Immature natural killer cell (primary cell): ENCODE measurements around the gene CES3. TPM values are rescaled to one million over a fixed set of nuclear protein-coding genes. Genes with fewer than 3 reads are reported as not detected.
"Not testable (repeated sequence)": the region's sequence is repeated elsewhere in the genome, so short reads cannot be mapped to it uniquely, and the experiment has no call there.

ENCODE experiments used
- DNase-seq, 3 donors: peaks; one replicate each; pipeline ENCODE4 v3.0.0; 2022; ENCODE audit warnings: mixed read lengths in 1 of 3
- H3K27ac Mint-ChIP-seq, 6 donors: one replicate each; pipeline ENCODE4 v1.8.0; 2020; ENCODE audit warnings: mixed read lengths in 6 of 6, mild to moderate bottlenecking in 5 of 6, inconsistent platforms in 4 of 6, moderate library complexity in 3 of 6
- H3K27me3 Mint-ChIP-seq, 3 donors: one replicate each; pipeline ENCODE4 v1.8.0; 2020 to 2021; ENCODE audit warnings: low read depth in 3 of 3, mild to moderate bottlenecking in 3 of 3, mixed read lengths in 3 of 3, moderate library complexity in 3 of 3, inconsistent platforms in 1 of 3
- H3K36me3 Mint-ChIP-seq, 3 donors: one replicate each; pipeline ENCODE4 v1.8.0; 2020; ENCODE audit warnings: mixed read lengths in 3 of 3, inconsistent platforms in 2 of 3, mild to moderate bottlenecking in 2 of 3
- H3K4me1 Mint-ChIP-seq, 2 donors: one replicate each; pipeline ENCODE4 v1.8.0; 2020; ENCODE audit warnings: inconsistent platforms in 2 of 2, mild to moderate bottlenecking in 2 of 2, mixed read lengths in 2 of 2, moderate library complexity in 1 of 2
- H3K4me3 Mint-ChIP-seq, 5 donors: one replicate each; pipeline ENCODE4 v1.8.0; 2020; ENCODE audit warnings: mild to moderate bottlenecking in 5 of 5, mixed read lengths in 5 of 5, inconsistent platforms in 3 of 5, moderate library complexity in 3 of 5
- H3K9me3 Mint-ChIP-seq, 6 donors: one replicate each; pipeline ENCODE4 v1.8.0; 2020; ENCODE audit warnings: mild to moderate bottlenecking in 6 of 6, mixed read lengths in 6 of 6, inconsistent platforms in 4 of 6, moderate library complexity in 3 of 6
- polyA plus RNA-seq, 3 donors: library from polyadenylated mRNA; unstranded; fragments of 300-500 nt; fragmentation: Illumina TruSeq; gene quantifications; one replicate each; pipeline ENCODE4 v1.2.3, GENCODE V29; 2021

Gene CES3
- polyA plus RNA-seq, 3 donors from 2014 or later: not detected

- peaks cover 0 to 4% (median 0%) of the 10 kb centered on the region in 3 donors for H3K36me3 Mint-ChIP-seq
- H3K27me3 Mint-ChIP-seq: peaks cover 12 to 27% (median 14%) of the 10 kb centered on the region in 3 donors
- no peak overlapping the region for H3K27ac Mint-ChIP-seq
- H3K4me1 Mint-ChIP-seq: peaks cover 15 to 20% of the 10 kb centered on the region in 2 donors
- DNase-seq: no peak
- H3K4me3 Mint-ChIP-seq: no peak overlapping the region
- peaks cover 0 to 3% (median 0%) of the 10 kb centered on the region in 6 donors for H3K9me3 Mint-ChIP-seq
These were observed 8.5 kb upstream of the CES3 start for GRCh38 chr16:66952430-66953110.

GRCh38 chr16:66953462-66954096, 7.5 kb upstream of the CES3 start:
- no peak overlapping the region for H3K4me3 Mint-ChIP-seq
- DNase-seq: no peak
- peaks cover 6 to 10% of the 10 kb centered on the region in 2 donors for H3K4me1 Mint-ChIP-seq
- peak overlapping the region in 1 of 6 donors; percentile 61 for H3K27ac Mint-ChIP-seq
- H3K27me3 Mint-ChIP-seq: peaks cover 11 to 21% (median 14%) of the 10 kb centered on the region in 3 donors
- H3K36me3 Mint-ChIP-seq: peaks cover 0 to 4% (median 0%) of the 10 kb centered on the region in 3 donors
- peaks cover 0 to 3% (median 0%) of the 10 kb centered on the region in 6 donors for H3K9me3 Mint-ChIP-seq

- Mint-ChIP-seq H3K4me3 (no peak overlapping the region), H3K4me1 (peaks cover 0 to 5% of the 10 kb centered on the region in 2 donors), H3K9me3 (peaks cover 0 to 3% (median 0%) of the 10 kb centered on the region in 6 donors), H3K27me3 (peaks cover 8 to 21% (median 14%) of the 10 kb centered on the region in 3 donors), H3K36me3 (peaks cover 0 to 4% (median 0%) of the 10 kb centered on the region in 3 donors), H3K27ac (peak overlapping the region in 1 of 6 donors; percentile 61)
- peak; percentile 51 to 62 (median 52) for DNase-seq
These were observed 6.9 kb upstream of the CES3 start for GRCh38 chr16:66954097-66954659.

- not testable (repeated sequence) for DNase-seq, H3K36me3 Mint-ChIP-seq, H3K27ac Mint-ChIP-seq, H3K9me3 Mint-ChIP-seq, H3K4me1 Mint-ChIP-seq, H3K4me3 Mint-ChIP-seq
- peaks cover 4 to 14% (median 10%) of the 10 kb centered on the region in 3 donors for H3K27me3 Mint-ChIP-seq
These were observed 5.5 kb upstream of the CES3 start for GRCh38 chr16:66955363-66956153.

- not testable (repeated sequence) for H3K27ac Mint-ChIP-seq, DNase-seq, H3K36me3 Mint-ChIP-seq, H3K9me3 Mint-ChIP-seq, H3K4me1 Mint-ChIP-seq, H3K4me3 Mint-ChIP-seq
- peaks cover 4 to 14% (median 9%) of the 10 kb centered on the region in 3 donors for H3K27me3 Mint-ChIP-seq
These were observed 5.0 kb upstream of the CES3 start for GRCh38 chr16:66956154-66956457.

- DNase-seq: no peak
- Mint-ChIP-seq H3K27me3 (peaks cover 0 to 4% (median 1%) of the 10 kb centered on the region in 3 donors), H3K9me3 (no peaks in the 10 kb centered on the region), H3K27ac (peak overlapping the region in 1 of 6 donors; percentile 67), H3K4me3 (no peak overlapping the region), H3K36me3 (peaks cover 0 to under 1% (median 0%) of the 10 kb centered on the region in 3 donors), H3K4me1 (no peaks in the 10 kb centered on the region)
These were observed 2.0 kb upstream of the CES3 start for GRCh38 chr16:66958857-66959703.

- peak overlapping the region in 1 of 6 donors; percentile 15 for H3K27ac Mint-ChIP-seq
- H3K4me3 Mint-ChIP-seq: no peak overlapping the region
- no peaks in the 10 kb centered on the region for H3K36me3 Mint-ChIP-seq
- no peaks in the 10 kb centered on the region for H3K9me3 Mint-ChIP-seq
- no peaks in the 10 kb centered on the region for H3K4me1 Mint-ChIP-seq
- H3K27me3 Mint-ChIP-seq: peaks cover 0 to 4% (median 1%) of the 10 kb centered on the region in 3 donors
- no peak for DNase-seq
These were observed 1.3 kb upstream of the CES3 start for GRCh38 chr16:66959704-66960161.

GRCh38 chr16:66960270-66960669, 796 bp upstream of the CES3 start:
- Mint-ChIP-seq H3K9me3 (no peaks in the 10 kb centered on the region), H3K36me3 (no peaks in the 10 kb centered on the region), H3K27me3 (peaks cover 0 to 7% (median 1%) of the 10 kb centered on the region in 3 donors), H3K4me1 (no peaks in the 10 kb centered on the region), H3K27ac (no peak overlapping the region), H3K4me3 (no peak overlapping the region)
- DNase-seq: no peak

GRCh38 chr16:66961914-66962313, 848 bp downstream of the CES3 start:
- Mint-ChIP-seq H3K4me3 (no peak overlapping the region), H3K27me3 (peaks cover 0 to 5% (median 3%) of the 10 kb centered on the region in 3 donors), H3K4me1 (no peaks in the 10 kb centered on the region), H3K27ac (peak overlapping the region in 1 of 6 donors; percentile 55), H3K9me3 (no peaks in the 10 kb centered on the region), H3K36me3 (no peaks in the 10 kb centered on the region)
- DNase-seq: no peak

- Mint-ChIP-seq H3K27ac (no peak overlapping the region), H3K4me1 (no peaks in the 10 kb centered on the region), H3K27me3 (peaks cover 2 to 6% (median 3%) of the 10 kb centered on the region in 3 donors), H3K9me3 (no peaks in the 10 kb centered on the region), H3K4me3 (no peak overlapping the region), H3K36me3 (no peaks in the 10 kb centered on the region)
- no peak for DNase-seq
These were observed 3.0 kb downstream of the CES3 start for GRCh38 chr16:66964049-66964448.

GRCh38 chr16:66968847-66969246, 7.8 kb downstream of the CES3 start:
- H3K4me3 Mint-ChIP-seq: no peak overlapping the region
- H3K36me3 Mint-ChIP-seq: no peaks in the 10 kb centered on the region

GRCh38 chr16:66970775-66971720, 10.0 kb downstream of the CES3 start:
- H3K4me1 Mint-ChIP-seq: no peaks in the 10 kb centered on the region
- DNase-seq: no peak
- no peaks in the 10 kb centered on the region for H3K9me3 Mint-ChIP-seq
- no peaks in the 10 kb centered on the region for H3K36me3 Mint-ChIP-seq
- no peak overlapping the region for H3K27ac Mint-ChIP-seq
- H3K27me3 Mint-ChIP-seq: peaks cover 2 to 10% (median 3%) of the 10 kb centered on the region in 3 donors
- H3K4me3 Mint-ChIP-seq: no peak overlapping the region

More at GRCh38 chr16:66968847-66969246, 7.8 kb downstream of the CES3 start:
- H3K27me3 Mint-ChIP-seq: peaks cover 3 to 5% (median 4%) of the 10 kb centered on the region in 3 donors
- no peaks in the 10 kb centered on the region for H3K4me1 Mint-ChIP-seq
- no peak overlapping the region for H3K27ac Mint-ChIP-seq
- no peak for DNase-seq
- no peaks in the 10 kb centered on the region for H3K9me3 Mint-ChIP-seq
